HepG2 (cell line): ENCODE results near the gene CCNYL1. TPM values are rescaled to one million over a fixed set of nuclear protein-coding genes. Genes with fewer than 3 reads are reported as not detected.
"Not testable (repeated sequence)": the region's sequence is repeated elsewhere in the genome, so short reads cannot be mapped to it uniquely, and the experiment has no call there.

ENCODE experiments used
- ATAC-seq: fragments of 200-7000 bp; cut with Tn5 transposase; 3 replicates; pipeline ENCODE4 v1.9.1; 2020; ENCODE audit warnings: mild to moderate bottlenecking, moderate library complexity
- BruUV-seq: library from RNA; stranded (reverse); fragments of 400-500 nt; replicated peaks from 2 replicates; lab custom pipeline; 2021; lab: Mats Ljungman, UMichigan
- CTCF ChIA-PET: fragments of 300-600 bp; formaldehyde crosslinking; extraction: SDS; loops from one replicate; lab custom pipeline; 2021; ENCODE audit warnings: low total read pairs, inconsistent platforms, low intra/inter-chr PET ratio; lab: Yijun Ruan, JAX
- POLR2A ChIA-PET: fragments of 350-600 bp; sonication (Branson Sonifier 250); formaldehyde crosslinking; loops from one replicate; lab custom pipeline; 2020; ENCODE audit warnings: antibody characterized with exemption, inconsistent platforms; lab: Yijun Ruan, JAX
- DNase-seq: peaks from one replicate; pipeline ENCODE4 v3.0.0-alpha.2; 2015; ENCODE audit warnings: low spot score
- FAIRE-seq: peaks from 3 replicates; lab custom pipeline; 2011; peaks lifted over from hg19 to GRCh38; lab: Jason Lieb, UNC
- H2AFZ ChIP-seq: one replicate; pipeline ENCODE4 v1.6.1; 2011; ENCODE audit warnings: low read length, inconsistent platforms
- H3K27ac ChIP-seq: fragments of 300-600 bp; 3 replicates; pipeline ENCODE4 v1.8.0; 2011; ENCODE audit warnings: mixed run types, mild to moderate bottlenecking, mixed read lengths, low read length, inconsistent platforms; ENCODE audit not compliant: insufficient read depth; ENCODE audit errors: extremely low read length
- H3K27me3 ChIP-seq, 2 experiments: fragments of 200-600 bp in 1 of 2; 2 replicates in 1 of 2; 3 replicates in 1 of 2; pipeline versions ENCODE4 v1.6.0 to v1.8.0; 2011; ENCODE audit warnings: low read length in 2 of 2, mild to moderate bottlenecking in 2 of 2, moderate library complexity in 2 of 2, inconsistent platforms in 1 of 2; ENCODE audit not compliant: insufficient read depth in 2 of 2, control insufficient read depth in 1 of 2
- H3K36me3 ChIP-seq, 2 experiments: fragments of 200-600 bp in 1 of 2; replicated peaks in 1 of 2; 2 replicates in 1 of 2; 3 replicates in 1 of 2; pipeline versions ENCODE4 v1.5.1 to v1.8.0; 2011; ENCODE audit warnings: low read length in 2 of 2, inconsistent platforms in 1 of 2; ENCODE audit not compliant: insufficient read depth in 2 of 2, control insufficient read depth in 1 of 2
- H3K4me1 ChIP-seq: 2 replicates; pipeline ENCODE4 v1.5.1; 2012; ENCODE audit warnings: low read length, inconsistent platforms; ENCODE audit not compliant: insufficient read depth
- H3K4me2 ChIP-seq: 2 replicates; pipeline ENCODE4 v1.6.0; 2011; ENCODE audit warnings: low read depth, low read length, inconsistent platforms
- H3K4me3 ChIP-seq, 3 experiments: fragments of 200-600 bp in 1 of 3; sonication (generic), shearing (Covaris generic) in 1 of 3; replicated peaks in 1 of 3; 2 replicates each; pipeline ENCODE4 v1.5.1; 2011 to 2016; ENCODE audit warnings: low read length in 3 of 3, inconsistent platforms in 2 of 3, low read depth in 2 of 3, mild to moderate bottlenecking in 2 of 3, control low read depth in 1 of 3, mixed read lengths in 1 of 3; ENCODE audit not compliant: insufficient read depth in 1 of 3
- H3K79me2 ChIP-seq: one replicate; pipeline ENCODE4 v1.6.1; 2011; ENCODE audit warnings: low read length, inconsistent platforms; ENCODE audit not compliant: insufficient read depth
- H3K9ac ChIP-seq: 2 replicates; pipeline ENCODE4 v1.6.0; 2011; ENCODE audit warnings: mild to moderate bottlenecking, low read depth, low read length, inconsistent platforms; ENCODE audit not compliant: insufficient read depth
- H3K9me3 ChIP-seq: 2 replicates; pipeline ENCODE4 v1.5.1; 2012; ENCODE audit warnings: mild to moderate bottlenecking, low read length
- H4K20me1 ChIP-seq: 2 replicates; pipeline ENCODE4 v1.6.0; 2011; ENCODE audit warnings: inconsistent platforms, mild to moderate bottlenecking, low read length, moderate library complexity; ENCODE audit not compliant: insufficient read depth
- HOXA3 ChIP-seq: sonication (generic); formaldehyde crosslinking; IDR thresholded peaks from 2 replicates; pipeline ENCODE4 v1.5.0; 2020; ENCODE audit warnings: missing genetic modification reagents
- MAFF ChIP-seq: IDR thresholded peaks from 2 replicates; pipeline ENCODE4 v1.6.1; 2011; ENCODE audit warnings: low read depth, low read length, improper control_type of control experiment
- ZNF616 ChIP-seq: sonication (generic); formaldehyde crosslinking; IDR thresholded peaks from 2 replicates; pipeline ENCODE4 v1.5.0; 2020; ENCODE audit warnings: low read depth, mild to moderate bottlenecking, missing genetic modification reagents
- WGBS: methylation state at CpG from one replicate; pipeline ENCODE4 v1.1.6; 2017; ENCODE audit warnings: low lambda C conversion rate; 5-methylcytosine and 5-hydroxymethylcytosine counted together
- in situ Hi-C: cut with HindIII; loops from 2 replicates; pipeline ENCODE4 v1.10.0; 2017; ENCODE audit warnings: low pct_unique_long_range_greater_than_20kb; ENCODE audit not compliant: extremely low pct_ligation_motif_present
- intact Hi-C: fragments of 100-400 bp; cut with micrococcal nuclease; formaldehyde crosslinking; loops from one replicate; pipeline ENCODE4 v1.10.0; 2022; ENCODE audit not compliant: unreplicated experiment
- polyA plus RNA-seq, 8 experiments: library from polyadenylated mRNA; depleted of rRNA in 3 of 8; stranded (reverse) in 7 of 8; unstranded in 1 of 8; fragments of >200 nt; fragmentation: Illumina TruSeq in 4 of 8; extraction: Trizol in 4 of 8; gene quantifications; 2 replicates each; pipeline versions ENCODE4 v1.2.1 to v1.2.3, GENCODE V29; 2011 to 2016; ENCODE audit warnings: low read depth in 4 of 8, missing spikeins in 1 of 8, mixed read lengths in 1 of 8; ENCODE audit not compliant: insufficient read depth in 1 of 8
- total RNA-seq, 5 experiments: library from RNA; depleted of rRNA; stranded (reverse); fragments of >200 nt; fragmentation: Illumina TruSeq; extraction: Trizol; gene quantifications; 2 replicates each; pipeline ENCODE4 v1.2.3, GENCODE V29; 2016; ENCODE audit warnings: low read depth in 1 of 5

The CCNYL1 gene
- total and polyA plus RNA-seq, 2 of the 13 experiments (the other 11 are each of a cell fraction or from before 2014, with no cell fraction given) = 12.5 to 16.2 TPM

DNA sequence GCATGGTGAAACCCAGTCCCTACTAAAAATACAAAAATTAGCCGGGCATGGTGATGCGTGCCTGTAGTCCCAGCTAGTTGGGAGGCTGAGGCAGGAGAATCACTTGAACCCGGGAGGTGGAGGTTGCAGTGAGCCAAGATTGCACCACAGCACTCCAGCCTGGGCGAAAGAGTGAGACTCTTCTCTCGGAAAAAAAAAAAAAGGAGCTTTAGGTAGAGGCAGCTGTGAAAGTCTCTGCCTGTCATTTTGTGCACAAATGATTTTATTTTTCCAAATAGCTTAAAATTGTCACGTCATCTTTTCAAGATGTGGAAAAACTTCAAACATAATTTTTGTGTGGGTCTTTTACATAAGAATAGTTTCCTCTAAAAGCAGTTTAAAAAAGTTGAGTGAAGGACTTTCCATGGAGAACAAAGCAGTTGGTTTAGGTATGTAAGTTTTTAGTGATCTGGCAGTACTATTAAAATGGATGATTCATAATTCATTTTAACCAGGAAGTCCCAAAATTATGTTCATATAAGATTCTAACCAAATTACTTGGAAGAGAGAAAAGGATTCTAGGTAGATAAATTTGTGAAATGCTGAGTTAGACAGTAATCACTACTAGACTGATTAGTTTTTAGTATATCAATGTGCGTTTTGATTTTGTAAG, 11.5 kb downstream of the CCNYL1 start:
- POLR2A ChIA-PET = interaction anchor here (3.9 kb wide), 1 partner anchor 11 kb away, joined by 32 read pairs; the partner anchor contains the start of gene CCNYL1
- TF ChIP-seq ZNF616 (no peak), HOXA3 (CRISPR knock-in tag) (no peak), MAFF (0 out of 2 replicates have a peak, but pooled peaks have one; percentile 3)
- no peak overlapping the region for H3K4me3 ChIP-seq
- no peaks in the 10 kb centered on the region for H3K27me3 ChIP-seq
- DNase-seq = no peak
- no peak for FAIRE-seq
- no peak overlapping the region for H3K4me2 ChIP-seq
- no peak for ATAC-seq
- peaks cover 37% of the 10 kb centered on the region for H3K4me1 ChIP-seq
- in situ Hi-C loops = loop anchor here (10.0 to 25.0 kb wide), 2 partner anchors 188 to 539 kb away; partner anchors contain the start of genes IDH1 and PIKFYVE
- H3K36me3 ChIP-seq = peaks cover 3 to 15% of the 10 kb centered on the region in 2 experiments; a peak in 3 of 5 replicates
- H2AFZ ChIP-seq = no peak overlapping the region
- H3K9ac ChIP-seq = no peak overlapping the region
- H4K20me1 ChIP-seq = no peaks in the 10 kb centered on the region
- H3K9me3 ChIP-seq = no peaks in the 10 kb centered on the region
- H3K27ac ChIP-seq = no peak overlapping the region
- no TSS peak for BruUV-seq
- WGBS = 96% methylated on average over 7 of the region's 7 CpGs
- intact Hi-C loops = no loop called here
- peaks cover 34% of the 10 kb centered on the region for H3K79me2 ChIP-seq
- CTCF ChIA-PET = no interaction called here

DNA sequence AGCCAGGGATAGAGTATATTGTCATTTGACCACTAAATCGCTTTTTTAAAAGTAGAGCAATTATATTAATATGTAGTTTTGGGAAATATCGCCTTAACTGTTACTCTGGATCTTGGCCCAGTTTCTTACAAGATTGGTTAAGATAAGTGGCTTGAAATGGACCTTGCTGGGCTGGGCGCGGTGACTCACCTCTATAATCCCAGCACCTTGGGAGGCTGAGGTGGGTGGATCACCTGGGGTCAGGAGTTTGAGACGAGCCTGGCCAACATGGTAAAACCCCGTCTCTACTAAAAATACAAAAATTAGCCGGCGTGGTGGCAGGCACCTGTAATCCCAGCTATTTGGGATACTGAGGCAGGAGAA, 12.0 kb downstream of the CCNYL1 start:
- H3K4me2 ChIP-seq, H2AFZ ChIP-seq, ATAC-seq, CTCF ChIA-PET, H3K9me3 ChIP-seq, H3K4me3 ChIP-seq, FAIRE-seq, H3K27ac ChIP-seq, DNase-seq, H4K20me1 ChIP-seq, intact Hi-C loops, H3K27me3 ChIP-seq, BruUV-seq, H3K9ac ChIP-seq: not testable (repeated sequence)
- in situ Hi-C loops = loop anchor here (10.0 to 25.0 kb wide), 2 partner anchors 189 to 539 kb away; partner anchors contain the start of genes IDH1 and PIKFYVE
- Histone ChIP-seq H3K36me3 (peaks cover 3 to 15% of the 10 kb centered on the region in 2 experiments; a peak in 3 of 5 replicates), H3K79me2 (peaks cover 31% of the 10 kb centered on the region), H3K4me1 (peaks cover 33% of the 10 kb centered on the region)
- POLR2A ChIA-PET = interaction anchor here (3.9 kb wide), 1 partner anchor 12 kb away, joined by 32 read pairs; the partner anchor contains the start of gene CCNYL1
- WGBS = 96% methylated on average over 8 of the region's 8 CpGs
